RWPE1 (cell line): ENCODE measurements around the gene GLB1L3.

Source experiments
- CTCF ChIA-PET: fragments of 350-600 bp; sonication (Branson Sonifier 250); formaldehyde crosslinking; extraction: SDS; loops from one replicate; lab custom pipeline; 2021; lab: Yijun Ruan, JAX
- POLR2A ChIA-PET: fragments of 400-600 bp; formaldehyde crosslinking; extraction: SDS; loops from one replicate; lab custom pipeline; 2020; ENCODE audit warnings: antibody characterized with exemption; ENCODE audit not compliant: low non-redundant PET; lab: Yijun Ruan, JAX
- DNase-seq: peaks from one replicate; pipeline ENCODE4 v3.0.0; 2012; ENCODE audit warnings: low spot score
- H3K27ac ChIP-seq: fragments of 450-650 bp; 2 replicates; pipeline ENCODE4 v1.5.1; 2017
- CTCF ChIP-seq: fragments of 450-650 bp; conservative IDR thresholded peaks from 2 replicates; pipeline ENCODE4 v1.5.1; 2017; ENCODE audit warnings: low read depth, mild to moderate bottlenecking

Gene GLB1L3

GRCh38 chr11:134360050-134360835 is 84.1 kb downstream of the GLB1L3 start:
- DNase-seq = peak; percentile 83
- TF ChIP-seq CTCF = peak; percentile 78
- POLR2A ChIA-PET = no interaction called here
- CTCF ChIA-PET = no interaction called here
- no peak overlapping the region for H3K27ac ChIP-seq

GRCh38 chr11:134361661-134362060 is 85.5 kb downstream of the GLB1L3 start:
- ChIA-PET POLR2A (no interaction called here), CTCF (no interaction called here)
- TF ChIP-seq CTCF = no peak
- no peak for DNase-seq
- no peak overlapping the region for H3K27ac ChIP-seq

- ChIA-PET CTCF (interaction anchor here (0.6 kb wide), 1 partner anchor 353 kb away, joined by 3 read pairs; no protein-coding TSS in a partner anchor), POLR2A (no interaction called here)
- DNase-seq = no peak
- no peak overlapping the region for H3K27ac ChIP-seq
- no peak for TF ChIP-seq CTCF
These were observed 86.2 kb downstream of the GLB1L3 start for GRCh38 chr11:134362192-134362901.

GRCh38 chr11:134363161-134363560 is 87.0 kb downstream of the GLB1L3 start:
- no peak for DNase-seq
- TF ChIP-seq CTCF = no peak
- no peak overlapping the region for H3K27ac ChIP-seq
- ChIA-PET POLR2A (no interaction called here), CTCF (no interaction called here)

- TF ChIP-seq CTCF = no peak
- no peak overlapping the region for H3K27ac ChIP-seq
- CTCF ChIA-PET = no interaction called here
- POLR2A ChIA-PET = no interaction called here
- DNase-seq = no peak
These were observed 87.4 kb downstream of the GLB1L3 start for GRCh38 chr11:134363592-134363991.

GRCh38 chr11:134364261-134364660 is 88.1 kb downstream of the GLB1L3 start:
- no peak overlapping the region for H3K27ac ChIP-seq
- no peak for TF ChIP-seq CTCF
- DNase-seq = no peak
- CTCF ChIA-PET = interaction anchor here (0.6 kb wide), 1 partner anchor 9 kb away, joined by 3 read pairs; no protein-coding TSS in a partner anchor
- POLR2A ChIA-PET = no interaction called here
